ENCODE results near the gene GPR150. TPM values are rescaled to one million over a fixed set of nuclear protein-coding genes. Genes with fewer than 3 reads are reported as not detected.

The GPR150 gene
- total and polyA plus RNA-seq, 9 of the 15 experiments (the other 6 are each of a cell fraction or from before 2014, with no cell fraction given), result not detected

GRCh38 chr5:95647886-95648860 lies 28.3 kb downstream of the GPR150 start (continued):
- TF ChIP-seq, protein P1, sequence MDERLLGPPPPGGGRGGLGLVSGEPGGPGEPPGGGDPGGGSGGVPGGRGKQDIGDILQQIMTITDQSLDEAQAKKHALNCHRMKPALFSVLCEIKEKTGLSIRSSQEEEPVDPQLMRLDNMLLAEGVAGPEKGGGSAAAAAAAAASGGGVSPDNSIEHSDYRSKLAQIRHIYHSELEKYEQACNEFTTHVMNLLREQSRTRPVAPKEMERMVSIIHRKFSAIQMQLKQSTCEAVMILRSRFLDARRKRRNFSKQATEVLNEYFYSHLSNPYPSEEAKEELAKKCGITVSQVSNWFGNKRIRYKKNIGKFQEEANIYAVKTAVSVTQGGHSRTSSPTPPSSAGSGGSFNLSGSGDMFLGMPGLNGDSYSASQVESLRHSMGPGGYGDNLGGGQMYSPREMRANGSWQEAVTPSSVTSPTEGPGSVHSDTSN (CRISPR knock-in tag; IDR thresholded peaks at IDR 0.05; ENCODE audit: low read depth), result no peak
- TF ChIP-seq, protein P1 (tag; conservative IDR thresholded peaks at IDR 0.05; ENCODE audit: low read depth), result peak; percentile 71; the same call in 1 of the 2 replicates
- TF ChIP-seq BDP1 (IDR thresholded peaks at IDR 0.05; ENCODE audit: insufficient read depth, insufficient read length) (no peak), DACH1 (IDR thresholded peaks at IDR 0.05; ENCODE audit: partially characterized antibody) (no peak), STAT5A (IDR thresholded peaks at IDR 0.05; ENCODE audit: borderline replicate concordance, low read length) (peak; percentile 28; the same call in 1 of the 2 replicates), ZFP91 (CRISPR knock-in tag; IDR thresholded peaks at IDR 0.05) (no peak), C11orf30 (IDR thresholded peaks at IDR 0.05; ENCODE audit: low read depth) (peak; percentile 83), ZNF407 (IDR thresholded peaks at IDR 0.05; ENCODE audit: low read depth) (no peak), ZNF277 (CRISPR knock-in tag; IDR thresholded peaks at IDR 0.05; ENCODE audit: borderline replicate concordance) (no peak), ZNF316 (IDR thresholded peaks at IDR 0.05) (peak; percentile 88)
- TF ChIP-seq, protein P2, sequence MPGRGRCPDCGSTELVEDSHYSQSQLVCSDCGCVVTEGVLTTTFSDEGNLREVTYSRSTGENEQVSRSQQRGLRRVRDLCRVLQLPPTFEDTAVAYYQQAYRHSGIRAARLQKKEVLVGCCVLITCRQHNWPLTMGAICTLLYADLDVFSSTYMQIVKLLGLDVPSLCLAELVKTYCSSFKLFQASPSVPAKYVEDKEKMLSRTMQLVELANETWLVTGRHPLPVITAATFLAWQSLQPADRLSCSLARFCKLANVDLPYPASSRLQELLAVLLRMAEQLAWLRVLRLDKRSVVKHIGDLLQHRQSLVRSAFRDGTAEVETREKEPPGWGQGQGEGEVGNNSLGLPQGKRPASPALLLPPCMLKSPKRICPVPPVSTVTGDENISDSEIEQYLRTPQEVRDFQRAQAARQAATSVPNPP (IDR thresholded peaks at IDR 0.05; ENCODE audit: borderline replicate concordance, insufficient read depth, insufficient read length), result no peak
